SU-DHL-6 (cell line): ENCODE measurements around the gene DDX39B.

Source experiments
- H2AFZ ChIP-seq: fragments of 200-600 bp; sonication (generic); 2 replicates; pipeline ENCODE4 v1.6.1; 2014; ENCODE audit warnings: low read depth, mild to moderate bottlenecking, moderate library complexity, mixed read lengths, antibody characterized with exemption, low read length; ENCODE audit not compliant: severe bottlenecking
- H3F3A ChIP-seq: fragments of 200-600 bp; shearing (Covaris generic); 2 replicates; pipeline ENCODE4 v1.6.0; 2016; ENCODE audit warnings: antibody characterized with exemption, mild to moderate bottlenecking; ENCODE audit not compliant: insufficient read depth
- H3K27ac ChIP-seq: fragments of 200-600 bp; sonication (generic); 2 replicates; pipeline ENCODE4 v1.5.1; 2016; ENCODE audit warnings: low read depth, mild to moderate bottlenecking, low read length, moderate library complexity, mixed read lengths
- H3K27me3 ChIP-seq: fragments of 200-600 bp; sonication (generic), shearing (Covaris generic); 2 replicates; pipeline ENCODE4 v1.6.0; 2014; ENCODE audit warnings: mild to moderate bottlenecking, low read length
- H3K36me3 ChIP-seq: fragments of 200-600 bp; sonication (generic); 2 replicates; pipeline ENCODE4 v1.6.1; 2014; ENCODE audit warnings: mild to moderate bottlenecking, low read length, mixed read lengths
- H3K4me2 ChIP-seq: fragments of 300-600, 200-600 bp; shearing (Covaris generic), sonication (generic); 2 replicates; pipeline ENCODE4 v1.6.0; 2014; ENCODE audit warnings: low read length, low read depth, mild to moderate bottlenecking; ENCODE audit not compliant: poor library complexity, severe bottlenecking
- H3K4me3 ChIP-seq: fragments of 200-600 bp; sonication (generic); 2 replicates; pipeline ENCODE4 v1.5.1; 2014; ENCODE audit warnings: antibody characterized with exemption, low read length, mild to moderate bottlenecking, mixed read lengths; ENCODE audit not compliant: insufficient read depth, poor library complexity, severe bottlenecking
- H3K79me2 ChIP-seq: fragments of 200-600 bp; sonication (generic); 2 replicates; pipeline ENCODE4 v1.6.1; 2014; ENCODE audit warnings: mild to moderate bottlenecking, low read length, moderate library complexity; ENCODE audit not compliant: insufficient read depth
- H3K9ac ChIP-seq: fragments of 200-600 bp; sonication (generic); 2 replicates; pipeline ENCODE4 v1.7.0; 2014; ENCODE audit warnings: mild to moderate bottlenecking, low read length
- H3K9me2 ChIP-seq: fragments of 200-600 bp; sonication (generic); replicated peaks from 2 replicates; pipeline ENCODE4 v1.6.1; 2014; ENCODE audit warnings: low read length; ENCODE audit not compliant: insufficient read depth
- H3K9me3 ChIP-seq: fragments of 200-600 bp; sonication (generic); 2 replicates; pipeline ENCODE4 v1.6.1; 2014; ENCODE audit warnings: low read length, mixed read lengths; ENCODE audit not compliant: insufficient read depth
- H4K20me1 ChIP-seq: fragments of 200-600 bp; sonication (generic); 2 replicates; pipeline ENCODE4 v1.6.1; 2014; ENCODE audit warnings: low read depth, mild to moderate bottlenecking, antibody characterized with exemption, low read length, moderate library complexity, mixed read lengths
- EZH2phosphoT487 ChIP-seq: fragments of 200-600 bp; sonication (generic), shearing (Covaris generic); conservative IDR thresholded peaks from 2 replicates; pipeline ENCODE4 v1.6.1; 2018; ENCODE audit warnings: mild to moderate bottlenecking, antibody characterized with exemption, low read length, moderate library complexity, mixed read lengths
- TF ChIP-seq, protein P1 (sequence below): fragments of 200-600 bp; sonication (generic); IDR thresholded peaks from one replicate; pipeline ENCODE4 v1.5.1; 2017; ENCODE audit warnings: antibody characterized with exemption, mild to moderate bottlenecking, low read length, moderate library complexity; ENCODE audit not compliant: insufficient read depth, poor library complexity, severe bottlenecking

Gene DDX39B

GRCh38 chr6:31585491-31585890 is 43.7 kb upstream of the DDX39B start:
- H3K9ac ChIP-seq, result peak overlapping the region; percentile 31
- H2AFZ ChIP-seq, result peak overlapping the region; percentile 1
- peak overlapping the region; percentile 63 for H3K27ac ChIP-seq
- H3K9me2 ChIP-seq, result no peaks in the 10 kb centered on the region
- TF ChIP-seq, protein P1, sequence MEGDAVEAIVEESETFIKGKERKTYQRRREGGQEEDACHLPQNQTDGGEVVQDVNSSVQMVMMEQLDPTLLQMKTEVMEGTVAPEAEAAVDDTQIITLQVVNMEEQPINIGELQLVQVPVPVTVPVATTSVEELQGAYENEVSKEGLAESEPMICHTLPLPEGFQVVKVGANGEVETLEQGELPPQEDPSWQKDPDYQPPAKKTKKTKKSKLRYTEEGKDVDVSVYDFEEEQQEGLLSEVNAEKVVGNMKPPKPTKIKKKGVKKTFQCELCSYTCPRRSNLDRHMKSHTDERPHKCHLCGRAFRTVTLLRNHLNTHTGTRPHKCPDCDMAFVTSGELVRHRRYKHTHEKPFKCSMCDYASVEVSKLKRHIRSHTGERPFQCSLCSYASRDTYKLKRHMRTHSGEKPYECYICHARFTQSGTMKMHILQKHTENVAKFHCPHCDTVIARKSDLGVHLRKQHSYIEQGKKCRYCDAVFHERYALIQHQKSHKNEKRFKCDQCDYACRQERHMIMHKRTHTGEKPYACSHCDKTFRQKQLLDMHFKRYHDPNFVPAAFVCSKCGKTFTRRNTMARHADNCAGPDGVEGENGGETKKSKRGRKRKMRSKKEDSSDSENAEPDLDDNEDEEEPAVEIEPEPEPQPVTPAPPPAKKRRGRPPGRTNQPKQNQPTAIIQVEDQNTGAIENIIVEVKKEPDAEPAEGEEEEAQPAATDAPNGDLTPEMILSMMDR, result peak; percentile 94
- no peak for TF ChIP-seq EZH2phosphoT487
- no peaks in the 10 kb centered on the region for H3K9me3 ChIP-seq
- H3K36me3 ChIP-seq, result no peaks in the 10 kb centered on the region; the same call in 1 of the 2 replicates
- H3K4me3 ChIP-seq, result no peak overlapping the region
- peaks cover 14% of the 10 kb centered on the region for H3K79me2 ChIP-seq
- peak overlapping the region; percentile 27 for H3K4me2 ChIP-seq
- H3K27me3 ChIP-seq, result no peaks in the 10 kb centered on the region
- no peaks in the 10 kb centered on the region for H4K20me1 ChIP-seq
- H3F3A ChIP-seq, result peaks cover 54% of the 10 kb centered on the region

- H3F3A ChIP-seq, result peaks cover 85% of the 10 kb centered on the region
- no peaks in the 10 kb centered on the region for H3K27me3 ChIP-seq
- no peaks in the 10 kb centered on the region; the same call in 1 of the 2 replicates for H3K36me3 ChIP-seq
- no peak for TF ChIP-seq EZH2phosphoT487
- TF ChIP-seq, protein P1, result no peak
- H3K4me3 ChIP-seq, result peak within 1 kb of the TSS; percentile 86
- peaks cover 19% of the 10 kb centered on the region for H3K79me2 ChIP-seq
- H4K20me1 ChIP-seq, result no peaks in the 10 kb centered on the region
- H3K27ac ChIP-seq, result peak within 1 kb of the TSS; percentile 92
- H3K9me2 ChIP-seq, result no peaks in the 10 kb centered on the region
- peak within 1 kb of the TSS; percentile 86 for H3K4me2 ChIP-seq
- no peaks in the 10 kb centered on the region for H3K9me3 ChIP-seq
- H2AFZ ChIP-seq, result no peak within 1 kb of the TSS
- peak within 1 kb of the TSS; percentile 87 for H3K9ac ChIP-seq
Observed at GRCh38 chr6:31582230-31582643, 40.4 kb upstream of the DDX39B start, which contains the start of gene LTB. LTB (minus strand) TSS chr6:31582424; CDS start chr6:31582417, 7 bp downstream.

GRCh38 chr6:31581434-31582229 is 39.8 kb upstream of the DDX39B start:
- TF ChIP-seq, protein P1, result no peak
- TF ChIP-seq EZH2phosphoT487, result no peak
- peaks cover under 1% of the 10 kb centered on the region; the same call in 1 of the 2 replicates for H3K36me3 ChIP-seq
- H3F3A ChIP-seq, result peaks cover 85% of the 10 kb centered on the region
- H3K27ac ChIP-seq, result peak overlapping the region; percentile 92
- peaks cover 25% of the 10 kb centered on the region for H3K79me2 ChIP-seq
- H3K27me3 ChIP-seq, result no peaks in the 10 kb centered on the region
- no peak overlapping the region for H2AFZ ChIP-seq
- no peaks in the 10 kb centered on the region for H3K9me3 ChIP-seq
- H4K20me1 ChIP-seq, result no peaks in the 10 kb centered on the region
- peak overlapping the region; percentile 86 for H3K4me3 ChIP-seq
- peak overlapping the region; percentile 86 for H3K4me2 ChIP-seq
- H3K9me2 ChIP-seq, result no peaks in the 10 kb centered on the region
- H3K9ac ChIP-seq, result peak overlapping the region; percentile 87
